IMR-90 (cell line): ENCODE data around the gene SPDYE1. TPM values are rescaled to one million over a fixed set of nuclear protein-coding genes. Genes with fewer than 3 reads are reported as not detected.

ENCODE experiments used
- ATAC-seq: fragments of 200-7000 bp; cut with Tn5 transposase; 2 replicates; pipeline ENCODE4 v1.9.1; 2020; ENCODE audit warnings: low read depth, mild to moderate bottlenecking, moderate library complexity
- BruUV-seq: library from RNA; stranded (reverse); fragments of 400-500 nt; replicated peaks from 2 replicates; lab custom pipeline; 2021; lab: Mats Ljungman, UMichigan
- CTCF ChIA-PET: fragments of 300-600 bp; formaldehyde crosslinking; extraction: SDS; loops from one replicate; lab custom pipeline; 2021; ENCODE audit warnings: antibody characterized with exemption; lab: Yijun Ruan, JAX
- POLR2A ChIA-PET: fragments of 300-600 bp; sonication (Branson Sonifier 250); formaldehyde crosslinking; loops from one replicate; lab custom pipeline; 2022; ENCODE audit warnings: antibody characterized with exemption; ENCODE audit not compliant: unreplicated experiment; lab: Charles Lee
- DNase-seq: peaks from one replicate; pipeline ENCODE4 v3.0.0; 2013
- H2AFZ ChIP-seq: replicated peaks from 2 replicates; pipeline ENCODE3; 2013; ENCODE audit warnings: low read length, mild to moderate bottlenecking; ENCODE audit not compliant: poor library complexity
- H2AK5ac ChIP-seq: 2 replicates; pipeline ENCODE4 v1.6.1; 2013; ENCODE audit warnings: low read depth, low read length, inconsistent platforms
- H2AK9ac ChIP-seq: replicated peaks from 2 replicates; pipeline ENCODE3; 2013; ENCODE audit warnings: mild to moderate bottlenecking, low read depth, low read length, moderate library complexity; ENCODE audit not compliant: poor library complexity
- H2BK120ac ChIP-seq: 2 replicates; pipeline ENCODE4 v1.6.1; 2013; ENCODE audit warnings: low read depth, low read length, inconsistent platforms
- H2BK15ac ChIP-seq: 3 replicates; pipeline ENCODE4 v1.6.1; 2013; ENCODE audit warnings: low read depth, low read length, inconsistent platforms
- H2BK20ac ChIP-seq: 2 replicates; pipeline ENCODE4 v1.6.1; 2013; ENCODE audit warnings: low read depth, mild to moderate bottlenecking, inconsistent platforms, low read length, moderate library complexity
- H2BK5ac ChIP-seq: 2 replicates; pipeline ENCODE4 v1.6.1; 2013; ENCODE audit warnings: mild to moderate bottlenecking, low read depth, low read length, inconsistent platforms; ENCODE audit not compliant: poor library complexity, severe bottlenecking
- H3K14ac ChIP-seq: replicated peaks from 2 replicates; pipeline ENCODE4 v1.6.1; 2013; ENCODE audit warnings: low read depth, low read length, inconsistent platforms
- H3K18ac ChIP-seq: 2 replicates; pipeline ENCODE4 v1.6.1; 2013; ENCODE audit warnings: low read depth, low read length, control low read depth
- H3K23ac ChIP-seq: 2 replicates; pipeline ENCODE4 v1.6.1; 2013; ENCODE audit warnings: low read depth, low read length, inconsistent platforms
- H3K27ac ChIP-seq: 2 replicates; pipeline ENCODE4 v1.5.1; 2013; ENCODE audit warnings: mild to moderate bottlenecking, control low read depth, low read length; ENCODE audit not compliant: insufficient read depth
- H3K27me3 ChIP-seq: 2 replicates; pipeline ENCODE4 v1.6.1; 2013; ENCODE audit warnings: low read length; ENCODE audit not compliant: control insufficient read depth, insufficient read depth
- H3K36me3 ChIP-seq: 2 replicates; pipeline ENCODE4 v1.6.1; 2013; ENCODE audit warnings: low read length, mixed read lengths; ENCODE audit not compliant: control insufficient read depth, insufficient read depth
- H3K4ac ChIP-seq: 2 replicates; pipeline ENCODE4 v1.6.1; 2013; ENCODE audit warnings: low read depth, low read length, inconsistent platforms
- H3K4me1 ChIP-seq: 2 replicates; pipeline ENCODE4 v1.6.1; 2013; ENCODE audit warnings: low read length, mixed read lengths; ENCODE audit not compliant: control insufficient read depth, insufficient read depth
- H3K4me2 ChIP-seq: 2 replicates; pipeline ENCODE4 v1.6.1; 2013; ENCODE audit warnings: low read depth, mild to moderate bottlenecking, control low read depth, low read length, moderate library complexity
- H3K4me3 ChIP-seq: 2 replicates; pipeline ENCODE4 v1.5.1; 2013; ENCODE audit warnings: low read depth, mild to moderate bottlenecking, control low read depth, low read length, moderate library complexity; ENCODE audit not compliant: insufficient read depth
- H3K56ac ChIP-seq: 2 replicates; pipeline ENCODE4 v1.6.1; 2013; ENCODE audit warnings: low read length, inconsistent platforms; ENCODE audit not compliant: insufficient read depth; ENCODE audit errors: extremely low read depth
- H3K79me1 ChIP-seq, 2 experiments: 2 replicates each; pipeline ENCODE4 v1.6.1; 2013; ENCODE audit warnings: low read length in 2 of 2, inconsistent platforms in 1 of 2, low read depth in 1 of 2
- H3K9ac ChIP-seq: 2 replicates; pipeline ENCODE4 v1.6.1; 2013; ENCODE audit warnings: low read depth, low read length, control low read depth
- H3K9me1 ChIP-seq: 2 replicates; pipeline ENCODE4 v1.6.1; 2013; ENCODE audit warnings: low read length, inconsistent platforms; ENCODE audit not compliant: insufficient read depth
- H3K9me3 ChIP-seq: 2 replicates; pipeline ENCODE4 v1.6.1; 2013; ENCODE audit warnings: low read length; ENCODE audit not compliant: control insufficient read depth, insufficient read depth
- H4K20me1 ChIP-seq: 2 replicates; pipeline ENCODE4 v1.6.1; 2013; ENCODE audit warnings: low read length, inconsistent platforms; ENCODE audit not compliant: insufficient read depth
- H4K5ac ChIP-seq: 2 replicates; pipeline ENCODE4 v1.6.1; 2013; ENCODE audit warnings: mild to moderate bottlenecking, low read depth, low read length, control low read depth
- H4K8ac ChIP-seq, 2 experiments: 2 replicates each; pipeline ENCODE4 v1.6.1; 2013; ENCODE audit warnings: low read depth in 2 of 2, low read length in 2 of 2, control low read depth in 1 of 2, inconsistent platforms in 1 of 2
- H4K91ac ChIP-seq: 2 replicates; pipeline ENCODE4 v1.6.1; 2013; ENCODE audit warnings: low read depth, low read length, inconsistent platforms; ENCODE audit not compliant: insufficient read depth
- BHLHE40 ChIP-seq: fragments of 150-350 bp; IDR thresholded peaks from 2 replicates; pipeline ENCODE4 v1.6.1; 2016; ENCODE audit warnings: mild to moderate bottlenecking, low read depth, low read length
- CHD1 ChIP-seq: IDR thresholded peaks from 2 replicates; pipeline ENCODE4 v1.6.1; 2012; ENCODE audit warnings: low read depth, low read length, improper control_type of control experiment
- FOS ChIP-seq: fragments of 150-350 bp; IDR thresholded peaks from 2 replicates; pipeline ENCODE4 v1.6.1; 2016; ENCODE audit warnings: low read depth, low read length
- MAFK ChIP-seq: IDR thresholded peaks from 2 replicates; pipeline ENCODE4 v1.6.1; 2012; ENCODE audit warnings: low read depth, low read length, improper control_type of control experiment
- MAZ ChIP-seq: IDR thresholded peaks from 2 replicates; pipeline ENCODE4 v1.6.1; 2012; ENCODE audit warnings: low read depth, mild to moderate bottlenecking, low read length, improper control_type of control experiment, moderate library complexity, borderline replicate concordance
- NFE2L2 ChIP-seq: fragments of 150-350 bp; IDR thresholded peaks from 2 replicates; pipeline ENCODE4 v1.6.1; 2016; ENCODE audit warnings: low read depth, mild to moderate bottlenecking, low read length
- POLR2A ChIP-seq: IDR thresholded peaks from 2 replicates; pipeline ENCODE4 v1.6.1; 2012; ENCODE audit warnings: mild to moderate bottlenecking, low read depth, low read length
- RCOR1 ChIP-seq: IDR thresholded peaks from 2 replicates; pipeline ENCODE4 v1.6.1; 2012; ENCODE audit warnings: mild to moderate bottlenecking, low read length, improper control_type of control experiment; ENCODE audit not compliant: insufficient replicate concordance
- RFX5 ChIP-seq: IDR thresholded peaks from 2 replicates; pipeline ENCODE4 v1.8.0; 2012; ENCODE audit warnings: low read depth, mild to moderate bottlenecking, low read length, moderate library complexity
- SMC3 ChIP-seq: fragments of 150-350 bp; IDR thresholded peaks from 2 replicates; pipeline ENCODE4 v1.6.1; 2016; ENCODE audit warnings: low read depth, mild to moderate bottlenecking, antibody characterized with exemption, low read length, moderate library complexity
- WGBS, 2 experiments: methylation state at CpG; one replicate each; pipeline versions ENCODE4 v1.1.5 to v1.1.7; 2013; ENCODE audit warnings: missing lambda C conversion rate in 2 of 2; ENCODE audit not compliant: insufficient read length in 1 of 2; ENCODE audit errors: extremely low coverage in 2 of 2; 5-methylcytosine and 5-hydroxymethylcytosine counted together
- dilution Hi-C: fragments of 300-500 bp; cut with HindIII; formaldehyde crosslinking; loops from one replicate; pipeline ENCODE4 v1.14.3; 2018; ENCODE audit warnings: low sequenced_read_pairs; ENCODE audit not compliant: unreplicated experiment
- in situ Hi-C: fragments of 300-500 bp; cut with MboI; formaldehyde crosslinking; loops from 3 replicates; pipeline ENCODE4 v1.14.3; 2019; ENCODE audit warnings: low sequenced_read_pairs, inconsistent platforms, mixed read lengths
- intact Hi-C: fragments of 100-400 bp; cut with micrococcal nuclease; formaldehyde crosslinking; loops from 2 replicates; pipeline ENCODE4 v1.10.0; 2022
- polyA plus RNA-seq, 3 experiments: library from polyadenylated mRNA; depleted of rRNA; stranded (reverse); fragments of >200 nt; gene quantifications; 2 replicates each; pipeline ENCODE4 v1.2.3, GENCODE V29; 2012; ENCODE audit warnings: low replicate concordance in 1 of 3
- total RNA-seq: library from RNA; depleted of rRNA; stranded (reverse); fragments of >200 nt; gene quantifications from 2 replicates; pipeline ENCODE4 v1.2.3, GENCODE V29; 2012
- TF ChIP-seq, protein P1 (sequence below): conservative IDR thresholded peaks from 2 replicates; pipeline ENCODE4 v1.5.1; 2012; ENCODE audit warnings: mild to moderate bottlenecking, low read depth, low read length, improper control_type of control experiment
- TF ChIP-seq, protein P2 (sequence below): fragments of 150-350 bp; IDR thresholded peaks from 2 replicates; pipeline ENCODE4 v1.6.1; 2017; ENCODE audit warnings: mild to moderate bottlenecking, antibody characterized with exemption, low read length, low read depth
- TF ChIP-seq, protein P3 (sequence below): fragments of 150-350 bp; IDR thresholded peaks from 2 replicates; pipeline ENCODE4 v1.6.1; 2016; ENCODE audit warnings: low read depth, mild to moderate bottlenecking, low read length, moderate library complexity, borderline replicate concordance

SPDYE1 gene
- total and polyA plus RNA-seq, 2 of the 4 experiments (the other 2 are of a cell fraction), result not detected

DNA sequence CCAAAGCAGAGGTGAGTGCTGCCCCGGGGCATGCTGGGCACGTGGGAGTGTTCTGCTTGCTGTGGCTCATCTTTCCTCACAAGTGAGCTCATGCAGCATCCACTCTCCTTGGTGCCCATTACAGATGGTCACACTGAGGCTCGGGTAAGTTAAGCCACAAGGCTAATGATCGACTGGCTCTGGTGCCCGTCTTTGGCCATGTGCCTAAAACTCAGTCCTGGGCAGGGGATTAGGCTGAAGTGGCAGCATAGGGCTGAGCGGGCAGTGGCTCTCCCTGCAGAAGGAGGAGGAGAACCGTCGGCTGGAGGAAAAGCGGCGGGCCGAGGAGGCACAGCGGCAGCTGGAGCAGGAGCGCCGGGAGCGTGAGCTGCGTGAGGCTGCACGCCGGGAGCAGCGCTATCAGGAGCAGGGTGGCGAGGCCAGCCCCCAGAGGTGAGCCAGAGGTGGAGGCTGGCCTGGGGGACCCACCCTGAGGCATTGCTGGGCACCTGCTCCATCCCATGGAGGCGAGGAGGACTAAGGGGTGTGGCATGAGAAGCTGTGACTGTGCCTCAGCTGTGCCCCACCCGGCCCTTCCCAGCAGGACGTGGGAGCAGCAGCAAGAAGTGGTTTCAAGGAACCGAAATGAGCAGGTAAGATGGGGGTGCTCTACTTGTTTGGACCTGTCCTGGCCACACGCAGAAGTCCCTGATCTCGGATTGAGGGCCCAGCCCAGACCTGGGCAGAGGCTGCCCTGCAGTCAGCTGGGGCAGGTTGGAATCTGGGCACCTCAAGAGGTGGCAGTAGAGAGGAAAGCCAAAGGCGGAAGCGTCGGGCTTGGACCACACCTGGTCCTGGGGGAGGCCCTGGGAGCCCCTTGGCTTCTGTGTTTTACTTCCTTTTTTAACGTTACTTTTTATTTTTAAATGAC is 60.4 kb downstream of the SPDYE1 start:
- peaks cover under 1% of the 10 kb centered on the region; the same call in 1 of the 2 replicates for H3K9me1 ChIP-seq
- H3K79me1 ChIP-seq, result peaks cover 15 to 22% of the 10 kb centered on the region in 2 experiments
- no peak overlapping the region for H2BK20ac ChIP-seq
- no peak overlapping the region for H4K91ac ChIP-seq
- H3K56ac ChIP-seq, result no peak overlapping the region
- no peak overlapping the region for H3K9ac ChIP-seq
- ChIA-PET CTCF (no interaction called here), POLR2A (no interaction called here)
- in situ Hi-C loops, result no loop called here
- peaks cover 65% of the 10 kb centered on the region for H3K36me3 ChIP-seq
- no peak overlapping the region for H2BK15ac ChIP-seq
- no peak overlapping the region for H4K8ac ChIP-seq
- H2AFZ ChIP-seq, result no peak overlapping the region
- no peaks in the 10 kb centered on the region for H3K9me3 ChIP-seq
- no peak overlapping the region for H3K4ac ChIP-seq
- no peak overlapping the region for H2BK120ac ChIP-seq
- H3K27ac ChIP-seq, result no peak overlapping the region
- dilution Hi-C loops, result no loop called here
- TF ChIP-seq MAFK (no peak), SMC3 (no peak), MAZ (no peak), NFE2L2 (no peak), RCOR1 (no peak), RFX5 (no peak), BHLHE40 (no peak), CHD1 (no peak), FOS (no peak), POLR2A (no peak)
- TF ChIP-seq, protein P1, sequence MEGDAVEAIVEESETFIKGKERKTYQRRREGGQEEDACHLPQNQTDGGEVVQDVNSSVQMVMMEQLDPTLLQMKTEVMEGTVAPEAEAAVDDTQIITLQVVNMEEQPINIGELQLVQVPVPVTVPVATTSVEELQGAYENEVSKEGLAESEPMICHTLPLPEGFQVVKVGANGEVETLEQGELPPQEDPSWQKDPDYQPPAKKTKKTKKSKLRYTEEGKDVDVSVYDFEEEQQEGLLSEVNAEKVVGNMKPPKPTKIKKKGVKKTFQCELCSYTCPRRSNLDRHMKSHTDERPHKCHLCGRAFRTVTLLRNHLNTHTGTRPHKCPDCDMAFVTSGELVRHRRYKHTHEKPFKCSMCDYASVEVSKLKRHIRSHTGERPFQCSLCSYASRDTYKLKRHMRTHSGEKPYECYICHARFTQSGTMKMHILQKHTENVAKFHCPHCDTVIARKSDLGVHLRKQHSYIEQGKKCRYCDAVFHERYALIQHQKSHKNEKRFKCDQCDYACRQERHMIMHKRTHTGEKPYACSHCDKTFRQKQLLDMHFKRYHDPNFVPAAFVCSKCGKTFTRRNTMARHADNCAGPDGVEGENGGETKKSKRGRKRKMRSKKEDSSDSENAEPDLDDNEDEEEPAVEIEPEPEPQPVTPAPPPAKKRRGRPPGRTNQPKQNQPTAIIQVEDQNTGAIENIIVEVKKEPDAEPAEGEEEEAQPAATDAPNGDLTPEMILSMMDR, result no peak
- TF ChIP-seq, protein P2, sequence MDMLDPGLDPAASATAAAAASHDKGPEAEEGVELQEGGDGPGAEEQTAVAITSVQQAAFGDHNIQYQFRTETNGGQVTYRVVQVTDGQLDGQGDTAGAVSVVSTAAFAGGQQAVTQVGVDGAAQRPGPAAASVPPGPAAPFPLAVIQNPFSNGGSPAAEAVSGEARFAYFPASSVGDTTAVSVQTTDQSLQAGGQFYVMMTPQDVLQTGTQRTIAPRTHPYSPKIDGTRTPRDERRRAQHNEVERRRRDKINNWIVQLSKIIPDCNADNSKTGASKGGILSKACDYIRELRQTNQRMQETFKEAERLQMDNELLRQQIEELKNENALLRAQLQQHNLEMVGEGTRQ, result no peak
- TF ChIP-seq, protein P3, sequence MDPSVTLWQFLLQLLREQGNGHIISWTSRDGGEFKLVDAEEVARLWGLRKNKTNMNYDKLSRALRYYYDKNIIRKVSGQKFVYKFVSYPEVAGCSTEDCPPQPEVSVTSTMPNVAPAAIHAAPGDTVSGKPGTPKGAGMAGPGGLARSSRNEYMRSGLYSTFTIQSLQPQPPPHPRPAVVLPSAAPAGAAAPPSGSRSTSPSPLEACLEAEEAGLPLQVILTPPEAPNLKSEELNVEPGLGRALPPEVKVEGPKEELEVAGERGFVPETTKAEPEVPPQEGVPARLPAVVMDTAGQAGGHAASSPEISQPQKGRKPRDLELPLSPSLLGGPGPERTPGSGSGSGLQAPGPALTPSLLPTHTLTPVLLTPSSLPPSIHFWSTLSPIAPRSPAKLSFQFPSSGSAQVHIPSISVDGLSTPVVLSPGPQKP, result no peak
- H3K4me3 ChIP-seq, result no peak overlapping the region
- H4K20me1 ChIP-seq, result peaks cover 25% of the 10 kb centered on the region
- no peak overlapping the region for H3K4me2 ChIP-seq
- intact Hi-C loops, result no loop called here
- H2AK5ac ChIP-seq, result no peak overlapping the region
- ATAC-seq (no peak), DNase-seq (no peak)
- H3K4me1 ChIP-seq, result no peaks in the 10 kb centered on the region
- 99% methylated on average over 8 of the region's 30 CpGs; no CpG with 5 or more reads in 1 of the 2 experiments for WGBS, 2 experiments
- H3K14ac ChIP-seq, result no peak overlapping the region
- H3K23ac ChIP-seq, result no peak overlapping the region
- H2BK5ac ChIP-seq, result no peak overlapping the region
- H2AK9ac ChIP-seq, result no peak overlapping the region
- no TSS peak for BruUV-seq
- no peak overlapping the region for H3K18ac ChIP-seq
- no peaks in the 10 kb centered on the region for H3K27me3 ChIP-seq
- H4K5ac ChIP-seq, result no peak overlapping the region
